Regular cardiac myocyte (primary cell): Measurements from ENCODE around the gene FAM20A. TPM values are rescaled to one million over a fixed set of nuclear protein-coding genes. Genes with fewer than 3 reads are reported as not detected.

ENCODE experiments used
- total RNA-seq: library from RNA; depleted of rRNA; stranded (reverse); fragments of >200 nt; gene quantifications from 2 replicates; pipeline ENCODE4 v1.2.3, GENCODE V29; 2014

FAM20A gene
- total RNA-seq, result 1.7 and 10.4 TPM in 2 replicates

DNA sequence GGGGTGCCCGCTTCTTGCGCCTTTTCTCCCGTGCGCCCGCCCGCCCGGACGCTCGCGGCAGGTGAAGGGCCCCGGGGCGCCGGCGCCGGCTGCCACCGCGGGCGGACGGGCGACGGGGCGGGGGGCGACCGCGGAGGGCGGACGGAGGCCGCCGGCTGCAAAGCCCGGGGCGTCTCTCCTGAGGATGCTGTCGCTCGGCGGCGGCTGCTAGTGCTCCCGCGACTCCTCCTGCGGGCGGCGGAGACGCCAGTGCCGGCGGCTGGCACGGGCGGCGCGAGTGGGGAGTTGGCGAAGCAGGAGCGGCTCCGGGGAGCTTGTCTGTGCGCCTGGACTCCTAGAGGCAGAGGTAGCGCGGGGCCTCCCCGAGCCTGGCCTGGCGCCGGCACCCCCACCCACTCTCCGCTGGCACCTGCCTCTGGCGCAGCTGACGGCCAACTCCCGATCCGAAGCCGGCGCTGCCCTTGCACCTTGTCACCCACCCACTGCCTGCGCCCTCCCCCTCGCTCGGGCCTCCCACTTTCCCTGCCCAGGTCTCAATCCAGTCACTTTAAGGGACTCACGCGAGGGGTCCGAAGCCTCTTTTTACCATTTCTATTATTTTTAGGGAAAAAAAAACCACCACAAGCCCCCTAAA lies at the start of gene FAM20A:
Gene FAM20A (minus strand): TSS at position 437 of the 634 bp plus-strand sequence. CDS start 701 bp downstream, outside the sequence.

DNA sequence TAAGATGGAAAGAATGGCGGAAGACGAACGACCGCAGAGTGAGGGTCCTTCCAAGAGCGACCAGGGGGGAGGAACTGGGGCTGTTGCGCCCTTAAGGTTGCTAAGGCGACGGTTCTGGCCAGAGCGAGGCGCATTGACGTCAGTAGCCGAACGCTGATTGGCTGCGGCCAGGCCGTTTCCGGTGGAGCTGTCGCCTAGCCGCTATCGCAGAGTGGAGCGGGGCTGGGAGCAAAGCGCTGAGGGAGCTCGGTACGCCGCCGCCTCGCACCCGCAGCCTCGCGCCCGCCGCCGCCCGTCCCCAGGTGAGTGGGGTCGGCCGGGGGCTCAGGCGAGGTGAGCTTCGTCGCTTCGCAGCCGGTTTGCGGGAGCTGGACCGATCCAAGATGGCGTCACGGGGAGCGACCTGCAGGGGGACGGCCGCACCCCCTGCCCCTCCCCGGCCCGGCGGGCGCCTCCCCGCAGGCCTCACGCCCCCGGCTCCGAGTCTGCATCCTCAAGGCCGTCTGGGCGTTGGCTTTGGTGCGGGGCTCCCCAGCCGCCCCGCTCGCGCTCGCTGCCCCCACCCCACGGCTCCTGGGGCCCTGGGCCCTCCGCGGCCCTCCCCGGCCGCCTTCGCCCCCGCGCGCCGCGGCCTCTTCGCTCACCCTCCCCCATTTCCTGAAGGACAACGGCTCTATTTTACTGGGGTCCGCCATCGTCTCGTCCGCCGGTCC lies 88.8 kb downstream of the FAM20A start, which contains the start of gene PRKAR1A:
Gene PRKAR1A (plus strand): TSS at position 184 of the 713 bp plus-strand sequence. CDS start 2,970 bp downstream, outside the sequence.

Other genes with a start within 250 kb of the FAM20A start
- gene WIPI1, start 143.9 kb downstream of the FAM20A start, total RNA-seq, result 86.8 and 162 TPM in 2 replicates
- 370 and 384 TPM in 2 replicates for gene PRKAR1A, start 88.9 kb downstream of the FAM20A start, total RNA-seq